Measurements from ENCODE around the gene SEC61A2.
"Not testable (repeated sequence)": the region's sequence is repeated elsewhere in the genome, so short reads cannot be mapped to it uniquely, and the experiment has no call there.

Gene SEC61A2

DNA sequence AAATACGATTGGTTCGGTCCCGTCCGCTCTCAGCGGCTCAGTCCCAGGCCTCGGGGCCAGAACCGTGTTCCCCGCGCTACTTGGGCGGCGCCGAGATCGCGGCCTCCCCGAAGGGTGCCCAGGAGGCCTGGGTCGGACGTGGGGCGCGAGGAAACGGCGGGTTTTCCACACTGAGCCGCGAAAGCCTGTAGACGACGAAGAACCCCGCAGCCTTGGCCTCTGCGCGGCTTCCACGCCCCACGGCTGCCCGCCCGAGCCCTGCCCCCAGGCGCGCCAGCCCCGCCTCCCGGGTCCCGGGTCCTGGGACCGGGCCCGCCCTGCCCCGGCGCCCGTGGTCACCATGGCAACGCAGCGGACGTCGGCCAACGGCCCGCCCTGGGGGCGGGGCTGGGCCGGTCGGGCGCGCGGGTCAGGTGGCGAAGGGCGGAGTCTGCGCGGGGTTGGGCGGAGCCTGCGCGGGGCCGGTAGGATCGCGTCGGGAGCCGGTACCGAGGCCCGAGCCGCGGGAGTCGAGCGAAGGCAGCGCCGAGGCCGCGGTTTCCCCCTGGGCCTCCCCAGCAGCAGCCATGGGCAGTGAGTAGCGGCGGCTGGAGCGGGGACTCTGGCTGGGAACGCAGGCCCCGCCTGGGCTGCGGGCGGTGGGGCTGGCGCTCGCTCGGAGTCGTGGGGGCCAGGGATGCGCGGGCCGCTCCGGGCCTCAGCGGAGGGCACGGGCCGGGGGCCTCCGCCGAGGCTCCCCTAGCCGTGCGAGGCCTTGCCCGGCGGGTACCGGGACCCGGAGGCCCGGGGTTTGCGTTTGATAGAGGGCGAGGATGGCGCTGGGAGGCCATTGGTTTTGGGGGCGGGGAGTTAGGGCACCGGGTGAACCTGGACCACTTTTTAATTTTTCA, at the start of gene SEC61A2:
Gene SEC61A2, plus strand, starts transcription at position 456 of the 890 bp plus-strand sequence. Its CDS starts 111 bp downstream, at position 567.
- peak; percentile 91 for FAIRE-seq
- peak; percentile 98 for DNase-seq (ENCODE audit: insufficient read length, low spot score)

DNA sequence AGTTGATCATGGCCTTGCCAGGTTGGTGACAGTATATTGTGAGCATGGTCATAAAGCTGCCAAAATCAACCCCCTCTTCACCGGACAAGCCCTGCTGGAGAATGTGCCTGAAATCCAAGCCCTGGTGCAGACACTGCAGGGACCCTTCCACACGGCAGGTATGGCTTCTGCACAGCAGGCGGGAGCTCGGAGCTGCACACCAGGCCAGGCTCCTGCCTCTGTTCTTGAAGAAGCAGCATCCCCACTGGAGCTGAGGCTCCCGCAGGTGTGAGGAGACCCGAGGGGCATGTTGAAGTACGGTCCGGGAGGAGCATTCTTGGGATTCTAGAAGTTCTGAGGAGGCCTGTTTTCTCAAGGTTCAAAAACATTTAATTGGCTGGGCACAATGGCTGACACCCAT, 48.0 kb upstream of the SEC61A2 start:
- DNase-seq (ENCODE audit: insufficient read length, low spot score) (no peak), FAIRE-seq (no peak)

GRCh38 chr10:12081879-12082557, 47.5 kb upstream of the SEC61A2 start:
- DNase-seq (ENCODE audit: insufficient read length, low spot score): no peak
- FAIRE-seq: no peak

DNA sequence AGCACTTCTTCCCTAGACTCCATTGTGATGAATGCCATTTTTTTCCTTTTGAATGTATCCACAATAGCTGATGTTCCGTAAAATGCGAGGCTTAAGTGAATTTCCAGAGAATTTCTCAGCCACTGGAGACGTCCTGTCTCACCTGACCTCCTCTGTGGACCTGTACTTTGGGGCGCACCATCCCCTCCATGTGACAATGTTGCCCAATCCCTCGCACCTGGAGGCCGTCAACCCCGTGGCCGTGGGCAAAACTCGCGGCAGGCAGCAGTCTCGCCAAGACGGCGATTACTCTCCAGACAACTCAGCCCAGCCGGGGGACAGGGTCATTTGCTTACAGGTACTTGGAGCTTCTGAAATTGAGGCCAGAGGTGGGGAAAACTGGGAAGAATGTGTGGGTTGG, 40.6 kb upstream of the SEC61A2 start:
- DNase-seq (ENCODE audit: insufficient read length, low spot score): no peak
- no peak for FAIRE-seq

- no peak for FAIRE-seq
- no peak for DNase-seq (ENCODE audit: insufficient read length, low spot score)
These were observed 38.1 kb upstream of the SEC61A2 start for GRCh38 chr10:12091421-12091820.

GRCh38 chr10:12097361-12097760, 32.1 kb upstream of the SEC61A2 start:
- not testable (repeated sequence) for DNase-seq (ENCODE audit: insufficient read length, low spot score); FAIRE-seq

DNA sequence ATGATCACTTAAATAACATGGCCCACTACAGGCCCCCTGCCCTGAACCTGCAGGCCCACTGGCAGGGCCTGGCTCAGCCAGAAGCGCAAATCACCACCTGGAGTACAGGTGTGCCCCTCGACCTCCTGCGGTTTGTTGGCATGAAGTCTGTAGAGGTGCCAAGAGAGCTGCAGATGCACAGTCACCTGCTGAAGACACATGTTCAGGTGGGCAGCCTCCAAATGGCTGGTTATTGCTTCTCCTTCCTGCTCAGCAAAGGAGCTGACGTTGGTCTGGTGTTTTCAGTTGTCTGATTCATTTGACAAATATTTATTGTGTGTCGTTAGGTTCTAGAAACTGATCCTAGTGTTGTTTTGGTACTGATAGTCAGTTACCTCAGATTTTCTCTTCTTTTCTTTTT, 31.7 kb upstream of the SEC61A2 start:
- FAIRE-seq: no peak
- no peak for DNase-seq (ENCODE audit: insufficient read length, low spot score)

GRCh38 chr10:12098966-12099365, 30.5 kb upstream of the SEC61A2 start:
- FAIRE-seq: no peak
- DNase-seq (ENCODE audit: insufficient read length, low spot score): no peak

GRCh38 chr10:12103802-12104201, 25.7 kb upstream of the SEC61A2 start:
- FAIRE-seq: peak; percentile 4
- DNase-seq (ENCODE audit: insufficient read length, low spot score): no peak

DNA sequence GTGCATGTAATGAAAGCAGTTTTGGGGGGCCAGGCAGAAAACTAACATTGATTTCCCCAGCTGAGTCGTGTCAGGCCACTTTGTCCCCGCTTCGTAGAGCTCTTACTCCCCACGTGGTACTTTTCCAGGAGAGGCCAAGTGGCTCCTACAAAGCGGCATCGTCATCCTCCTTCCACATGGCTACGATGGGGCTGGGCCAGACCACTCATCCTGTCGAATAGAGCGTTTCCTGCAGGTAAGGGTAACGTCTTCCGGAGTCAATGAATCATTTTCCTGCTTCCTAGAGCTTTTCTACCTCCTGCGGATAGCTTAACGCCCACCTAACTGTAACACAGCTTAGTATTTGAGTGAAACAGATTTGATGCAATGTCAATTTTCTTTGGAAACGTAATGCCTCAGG, 21.7 kb upstream of the SEC61A2 start:
- no peak for FAIRE-seq
- DNase-seq (ENCODE audit: insufficient read length, low spot score): no peak

DNA sequence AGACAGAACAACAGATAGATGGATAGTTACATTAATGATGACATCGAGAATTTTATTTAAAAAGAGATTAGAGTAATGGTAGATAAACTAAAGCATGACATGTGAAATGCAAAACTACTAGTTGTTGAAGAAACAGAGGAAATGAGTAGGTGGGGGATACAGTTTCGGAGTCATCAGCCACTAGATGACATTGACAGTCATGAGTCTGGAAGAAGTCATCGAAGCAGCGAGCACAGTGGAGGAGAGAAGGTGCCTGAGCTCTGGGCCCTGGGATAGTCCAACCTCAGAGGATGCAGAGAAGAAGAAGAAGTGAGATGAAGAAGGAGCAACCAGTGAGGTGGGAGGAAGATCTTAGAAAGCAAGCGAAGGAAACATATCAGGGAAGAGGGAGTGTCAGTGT, 20.2 kb upstream of the SEC61A2 start:
- DNase-seq (ENCODE audit: insufficient read length, low spot score): no peak
- FAIRE-seq: no peak

GRCh38 chr10:12111528-12111927, 17.9 kb upstream of the SEC61A2 start:
- DNase-seq (ENCODE audit: insufficient read length, low spot score): no peak
- no peak for FAIRE-seq

GRCh38 chr10:12113627-12114026, 15.8 kb upstream of the SEC61A2 start:
- DNase-seq (ENCODE audit: insufficient read length, low spot score): no peak
- FAIRE-seq: no peak

DNA sequence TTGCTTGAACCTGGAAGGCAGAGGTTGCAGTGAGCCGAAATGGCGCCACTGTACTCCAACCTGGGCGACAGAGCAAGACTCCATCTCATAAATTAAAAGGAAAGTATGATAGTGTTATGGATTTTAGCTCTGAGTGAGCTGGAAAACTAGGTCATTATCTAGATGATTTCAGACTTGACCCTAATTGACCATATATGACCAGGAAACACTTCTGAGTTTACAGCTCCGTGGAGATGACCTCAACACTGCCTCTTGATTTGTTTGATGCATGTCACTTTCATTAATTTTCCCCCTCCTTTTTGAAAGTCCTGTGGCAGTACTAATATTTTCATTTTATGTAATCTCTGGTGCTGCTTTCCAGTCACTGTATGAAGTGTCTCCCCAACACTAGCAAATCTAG, 7.8 kb upstream of the SEC61A2 start:
- no peak for DNase-seq (ENCODE audit: insufficient read length, low spot score)
- FAIRE-seq: peak; percentile 28

- DNase-seq (ENCODE audit: insufficient read length, low spot score) (peak; percentile 34), FAIRE-seq (peak; percentile 91)
These were observed 878 bp downstream of the SEC61A2 start for GRCh38 chr10:12130237-12130872.

DNA sequence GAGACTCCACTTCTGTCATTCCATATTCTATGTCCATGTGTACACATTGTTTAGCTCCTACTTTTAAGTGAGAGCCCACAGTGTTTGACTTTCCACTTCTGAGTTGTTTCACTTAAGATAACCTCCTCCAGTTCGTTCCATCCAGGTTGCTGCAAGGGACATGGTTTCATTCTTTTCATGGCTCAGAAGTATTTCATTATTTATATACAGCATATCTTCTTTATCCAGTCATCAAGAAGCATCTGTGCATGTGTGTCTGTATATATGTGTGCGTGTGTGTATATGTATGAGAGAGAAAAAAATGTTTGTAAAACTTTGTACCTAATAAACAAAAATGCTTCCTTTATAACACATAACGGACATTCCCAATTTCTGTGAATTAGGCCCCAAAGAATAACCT, 6.2 kb downstream of the SEC61A2 start:
- FAIRE-seq (no peak), DNase-seq (ENCODE audit: insufficient read length, low spot score) (no peak)

DNA sequence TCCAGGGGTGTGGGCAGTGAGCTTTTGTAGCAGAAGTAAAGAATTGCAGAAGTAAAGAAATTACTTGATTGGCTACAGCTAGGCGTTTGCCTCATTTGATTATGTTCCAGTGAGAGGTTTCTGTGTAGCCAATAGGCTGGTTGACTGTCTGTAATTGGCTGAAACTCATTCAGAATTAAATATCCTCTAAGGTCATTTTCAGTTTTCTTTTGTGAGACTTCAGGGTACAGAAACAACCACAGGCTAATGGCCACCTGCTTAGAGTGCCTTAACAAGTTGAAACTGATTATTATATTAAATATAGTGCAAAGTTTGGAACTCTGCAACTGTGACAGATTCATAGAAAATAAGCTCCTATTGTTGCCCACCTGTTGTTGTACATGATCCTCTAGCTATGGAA, 10.6 kb downstream of the SEC61A2 start:
- FAIRE-seq (no peak), DNase-seq (ENCODE audit: insufficient read length, low spot score) (no peak)

- DNase-seq (ENCODE audit: insufficient read length, low spot score): no peak
- no peak for FAIRE-seq
These were observed 15.1 kb downstream of the SEC61A2 start for GRCh38 chr10:12144538-12144937.

- DNase-seq (ENCODE audit: insufficient read length, low spot score): no peak
- no peak for FAIRE-seq
These were observed 20.7 kb downstream of the SEC61A2 start for GRCh38 chr10:12150163-12150562.

- DNase-seq (ENCODE audit: insufficient read length, low spot score) (no peak), FAIRE-seq (no peak)
These were observed 25.0 kb downstream of the SEC61A2 start for GRCh38 chr10:12154516-12154915.

DNA sequence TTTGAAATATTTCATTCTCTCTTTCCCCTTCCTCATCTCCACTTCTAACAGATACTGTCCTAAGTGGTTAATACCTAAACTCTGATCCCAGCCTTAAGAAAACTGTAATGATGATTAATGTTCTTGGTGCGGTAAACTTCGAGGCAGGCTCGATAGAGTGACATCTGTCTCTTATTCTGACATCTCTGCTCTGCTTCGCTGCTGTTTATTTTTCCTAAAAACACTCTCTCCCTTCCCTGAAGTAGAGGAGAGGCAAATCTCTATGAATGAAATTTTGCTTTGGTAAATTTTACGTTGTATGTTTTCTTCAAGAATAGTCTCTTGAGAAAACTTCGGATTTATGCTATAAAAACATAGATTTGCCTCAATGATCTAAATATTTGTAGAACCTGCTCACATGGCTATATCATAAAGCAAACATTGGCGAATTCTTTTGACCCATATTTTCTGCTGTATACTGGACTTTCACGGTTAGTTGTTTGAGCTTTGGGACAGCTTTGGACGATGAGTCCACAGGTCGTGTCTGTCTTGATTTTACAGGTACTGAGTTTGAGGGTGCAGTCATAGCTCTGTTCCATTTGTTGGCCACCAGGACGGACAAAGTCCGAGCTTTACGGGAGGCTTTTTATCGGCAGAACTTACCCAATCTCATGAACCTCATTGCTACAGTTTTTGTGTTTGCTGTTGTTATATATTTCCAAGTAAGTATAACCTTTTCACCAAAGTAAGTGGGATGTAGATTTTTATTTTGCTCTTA, 27.1 kb downstream of the SEC61A2 start:
- no peak for DNase-seq (ENCODE audit: insufficient read length, low spot score)
- no peak for FAIRE-seq
